NCI-H69 (cell line): ENCODE measurements around the gene HDAC8.
"Not testable (repeated sequence)": the region's sequence is repeated elsewhere in the genome, so short reads cannot be mapped to it uniquely, and the experiment has no call there.

ENCODE experiments used
- DNase-seq: peaks from one replicate; lab custom pipeline; 2025; lab: John Stamatoyannopoulos, UW

Gene HDAC8

DNA sequence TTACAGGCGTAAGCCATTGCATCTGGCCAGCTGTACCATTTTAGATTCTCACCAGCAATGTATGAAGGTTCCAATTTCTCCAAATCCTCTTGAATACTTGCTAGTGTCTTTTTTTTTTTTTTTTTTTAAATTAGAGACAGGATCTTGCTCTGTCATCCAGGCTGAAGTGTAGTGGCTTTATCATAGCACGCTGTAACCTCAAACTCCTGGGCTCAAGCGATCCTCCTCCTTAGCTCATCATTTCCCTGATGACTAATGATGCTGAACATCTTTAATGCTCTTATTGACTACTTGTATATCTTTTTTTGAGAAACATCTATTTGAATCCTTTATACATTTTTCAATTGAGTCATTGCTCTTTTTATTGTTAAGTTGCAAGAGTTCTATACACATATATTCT, 40.3 kb downstream of the HDAC8 start:
- no peak for DNase-seq

GRCh38 chrX:72526534-72527508, 45.8 kb downstream of the HDAC8 start:
- no peak for DNase-seq

- DNase-seq = peak; percentile 82
Measured at GRCh38 chrX:72498782-72499181, 73.9 kb downstream of the HDAC8 start.

DNA sequence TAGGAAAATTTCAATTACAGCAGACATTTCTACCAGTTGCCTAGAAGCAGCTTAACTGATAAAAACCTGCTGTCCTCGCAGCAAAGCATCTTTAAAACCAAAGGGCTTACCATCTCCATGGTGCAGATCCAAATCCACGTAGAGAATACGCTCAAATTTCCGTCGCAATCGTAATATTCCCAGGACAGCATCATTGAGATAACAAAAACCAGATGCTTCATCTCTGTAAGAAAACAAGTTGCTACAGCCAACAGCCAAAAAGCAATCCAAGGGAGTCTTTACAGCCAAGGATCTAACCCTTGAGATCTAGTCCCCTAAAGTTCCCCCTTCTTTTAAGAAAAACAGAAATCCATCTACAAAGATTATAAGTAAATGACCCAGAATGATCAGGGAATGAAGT, 77.6 kb downstream of the HDAC8 start:
- no peak for DNase-seq

DNA sequence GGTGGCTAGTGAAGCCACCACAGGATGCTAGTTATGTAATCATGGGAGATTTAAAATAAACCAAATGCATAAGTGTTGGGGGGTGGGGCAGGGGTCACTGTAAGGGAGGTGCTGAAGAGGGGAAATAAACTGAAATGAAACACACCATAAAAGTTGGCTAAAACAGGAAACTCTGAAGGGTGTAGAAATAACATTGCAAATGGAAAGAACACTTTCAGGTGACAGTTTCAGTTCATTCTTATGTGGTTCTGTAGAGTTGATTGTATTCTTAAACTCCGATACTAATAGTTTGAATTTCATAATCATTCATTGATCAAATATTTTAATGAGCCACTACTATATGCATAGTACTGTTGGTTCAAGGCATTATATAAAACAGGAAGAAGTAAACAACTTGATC, 80.1 kb downstream of the HDAC8 start:
- no peak for DNase-seq

DNA sequence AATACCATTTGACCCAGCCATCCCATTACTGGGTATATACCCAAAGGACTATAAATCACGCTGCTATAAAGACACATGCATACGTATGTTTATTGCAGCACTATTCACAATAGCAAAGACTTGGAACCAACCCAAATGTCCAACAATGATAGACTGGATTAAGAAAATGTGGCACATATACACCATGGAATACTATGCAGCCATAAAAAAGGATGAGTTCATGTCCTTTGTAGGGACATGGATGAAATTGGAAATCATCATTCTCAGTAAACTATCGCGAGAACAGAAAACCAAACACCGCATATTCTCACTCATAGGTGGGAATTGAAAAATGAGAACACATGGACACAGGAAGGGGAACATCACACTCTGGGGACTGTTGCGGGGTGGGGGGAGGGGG, 82.4 kb downstream of the HDAC8 start:
- DNase-seq = not testable (repeated sequence)

- DNase-seq = no peak
Measured at GRCh38 chrX:72487661-72488060, 85.0 kb downstream of the HDAC8 start.

DNA sequence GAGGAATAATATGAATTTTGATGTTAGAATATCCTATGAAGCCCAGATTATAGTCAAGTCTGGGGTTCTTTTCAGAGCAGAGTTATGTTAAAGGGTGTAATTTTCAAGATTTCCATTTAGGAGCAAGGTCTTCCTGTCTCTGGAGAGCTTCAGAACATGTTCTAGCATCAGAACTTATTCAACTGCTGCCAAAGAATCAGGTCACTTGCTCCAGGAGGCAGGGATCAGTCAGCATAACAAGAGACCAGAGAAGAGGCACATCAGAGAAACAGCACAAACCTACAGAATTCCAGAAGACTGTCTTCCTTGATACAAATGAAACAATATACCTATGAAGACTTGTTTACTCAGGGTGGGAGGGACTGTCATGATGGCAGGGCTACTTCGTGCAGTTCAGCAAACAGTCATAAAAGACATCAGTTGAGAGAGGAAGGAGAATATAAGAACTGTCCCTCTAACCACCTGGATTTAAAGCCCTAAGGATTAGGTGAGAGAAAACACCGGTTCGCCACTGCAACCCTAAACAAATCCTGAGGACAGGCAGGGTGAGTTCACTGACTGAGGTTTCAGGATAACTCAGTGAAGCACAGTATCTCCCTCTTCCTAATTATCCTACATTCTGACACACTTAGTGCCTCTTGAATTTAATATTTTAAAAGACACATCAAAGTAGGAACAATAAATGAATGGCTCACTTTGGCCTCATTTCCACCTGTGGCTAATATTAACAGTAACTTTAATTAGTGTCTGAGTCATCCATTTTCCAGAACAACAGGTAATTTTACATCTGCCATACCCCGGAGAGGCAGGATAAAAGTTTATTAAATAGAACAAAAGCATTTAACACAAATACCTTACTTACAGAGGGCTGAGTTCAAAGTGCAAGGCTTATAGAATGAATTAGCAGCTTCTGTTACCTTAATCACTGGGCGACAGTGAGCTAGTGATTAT, 93.0 kb downstream of the HDAC8 start:
- peak; percentile 73 for DNase-seq

DNA sequence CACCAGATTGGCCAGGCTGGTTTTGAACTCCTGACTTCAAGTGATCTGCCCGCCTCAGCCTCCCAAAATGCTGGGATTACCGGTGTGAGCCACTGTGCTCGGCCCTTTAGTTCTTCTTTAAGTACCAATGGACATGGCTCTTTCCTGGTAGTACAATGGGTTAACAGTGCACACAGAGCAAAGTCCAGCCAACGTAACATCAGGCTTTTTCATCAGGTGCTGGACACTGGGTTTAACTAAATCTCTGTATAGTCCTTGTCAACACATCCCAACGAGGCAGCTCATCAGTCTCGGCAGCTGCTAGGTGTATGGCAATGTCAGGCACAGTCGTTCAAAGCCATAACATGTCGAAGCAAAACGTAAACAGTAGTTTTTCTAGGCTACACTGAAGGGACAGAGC, 93.8 kb downstream of the HDAC8 start:
- no peak for DNase-seq

GRCh38 chrX:72478351-72478750, 94.3 kb downstream of the HDAC8 start:
- DNase-seq = peak; percentile 33

DNA sequence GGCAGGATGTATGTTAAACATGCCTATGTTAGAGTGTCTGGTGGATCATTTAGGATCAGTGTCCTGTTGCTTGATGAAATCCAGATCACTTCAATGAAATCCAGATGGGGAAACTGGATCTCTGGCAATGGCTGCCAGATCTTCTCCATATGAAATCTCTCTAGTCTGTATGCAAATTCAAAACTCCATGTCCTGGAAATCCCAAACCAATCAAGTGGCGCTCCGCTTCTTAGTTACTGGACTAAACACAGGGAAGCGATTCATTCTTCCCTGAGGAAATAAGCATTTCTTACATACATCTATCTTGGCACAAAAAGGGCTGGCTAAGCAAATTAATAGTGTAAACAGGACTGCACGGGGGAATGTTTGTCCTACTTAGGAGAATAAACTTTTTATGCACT, 94.9 kb downstream of the HDAC8 start:
- DNase-seq = peak; percentile 49

DNA sequence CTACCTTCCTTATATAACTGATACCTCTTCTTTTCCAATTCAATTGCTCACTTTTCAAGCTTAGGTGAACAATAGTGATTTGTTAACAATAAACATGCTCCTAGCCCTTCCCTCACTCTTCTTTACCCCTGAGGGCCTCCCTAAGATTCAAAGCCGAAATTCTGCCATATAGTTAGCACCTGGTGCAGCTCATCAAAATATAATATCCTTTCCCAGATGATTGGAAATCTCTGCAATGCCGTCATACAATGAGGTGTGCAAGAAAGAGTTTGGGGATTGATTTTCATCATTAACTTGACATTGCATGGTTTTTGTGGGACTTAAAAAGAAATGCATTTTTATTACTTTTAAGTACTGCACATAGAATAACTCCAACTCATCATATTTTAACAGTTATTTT, 95.3 kb downstream of the HDAC8 start:
- no peak for DNase-seq

DNA sequence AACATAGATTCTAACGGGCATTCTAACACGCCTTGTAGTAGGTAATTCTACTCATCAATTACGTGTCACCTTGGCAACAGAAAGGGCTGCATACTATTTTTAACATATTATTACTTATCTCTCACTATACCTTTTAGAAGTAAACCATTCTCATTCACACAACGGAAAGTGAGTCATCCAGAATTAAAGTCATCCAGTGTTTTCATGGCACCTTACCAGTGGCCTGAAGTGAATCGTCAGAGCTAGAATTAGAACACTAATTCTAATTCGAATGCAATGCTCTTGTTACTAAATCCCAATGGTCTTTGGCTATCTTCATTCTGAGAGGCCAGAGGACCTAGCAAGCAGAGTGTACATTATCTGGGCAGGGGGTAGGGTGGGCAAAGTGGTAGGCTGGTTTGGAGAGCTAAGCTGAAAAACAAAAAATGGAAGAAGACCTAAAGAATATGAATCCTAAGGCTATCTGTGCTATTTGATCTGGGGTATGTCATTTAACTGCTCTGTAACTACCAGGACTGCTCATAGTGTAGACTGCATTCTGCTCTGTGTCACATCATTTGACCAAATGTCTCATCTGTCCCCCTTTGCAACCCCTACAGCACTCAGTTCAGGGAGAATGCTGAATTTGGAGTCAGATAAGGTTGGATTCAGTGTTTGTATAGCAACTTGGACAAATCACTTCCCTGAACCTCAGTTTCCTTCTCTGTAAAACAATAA, 96.5 kb downstream of the HDAC8 start:
- no peak for DNase-seq

DNA sequence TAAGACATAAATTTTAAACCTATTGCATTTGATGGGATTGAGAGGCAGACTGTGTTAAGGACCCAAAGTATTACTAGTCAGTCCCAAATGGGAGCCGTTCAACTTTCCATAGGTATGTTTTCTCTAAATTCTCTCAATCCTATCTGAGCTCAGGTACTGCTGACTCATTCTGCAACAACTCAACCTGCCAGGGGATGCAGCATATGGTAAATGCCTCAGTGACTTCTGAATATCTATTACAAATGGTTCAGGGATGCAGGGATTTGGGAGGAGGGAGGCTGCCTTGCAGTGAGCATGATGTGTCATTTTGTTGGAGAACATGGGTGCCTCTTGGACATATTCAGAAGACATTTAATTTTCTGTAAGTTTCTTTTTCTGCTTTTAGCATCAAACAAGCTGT, 97.3 kb downstream of the HDAC8 start:
- DNase-seq = peak; percentile 3

- no peak for DNase-seq
Measured at GRCh38 chrX:72470532-72471223, 102.0 kb downstream of the HDAC8 start.

GRCh38 chrX:72470117-72470516, 102.5 kb downstream of the HDAC8 start:
- DNase-seq = no peak

GRCh38 chrX:72468607-72469006, 104.0 kb downstream of the HDAC8 start:
- DNase-seq = no peak

- no peak for DNase-seq
Measured at GRCh38 chrX:72467135-72467534, 105.5 kb downstream of the HDAC8 start.

- DNase-seq = no peak
Measured at GRCh38 chrX:72466493-72466892, 106.2 kb downstream of the HDAC8 start.

- no peak for DNase-seq
Measured at GRCh38 chrX:72465889-72466288, 106.8 kb downstream of the HDAC8 start.

GRCh38 chrX:72461766-72462165, 110.9 kb downstream of the HDAC8 start:
- DNase-seq = no peak
